ENCODE measurements around the gene TNFRSF1B. TPM values are rescaled to one million over a fixed set of nuclear protein-coding genes. Genes with fewer than 3 reads are reported as not detected.
A peak's percentile ranks its signal among the peaks of the same experiment; 100 is the strongest.

Gene TNFRSF1B
- total RNA-seq, 1 donor from 2014 or later: 3.3 TPM

DNA sequence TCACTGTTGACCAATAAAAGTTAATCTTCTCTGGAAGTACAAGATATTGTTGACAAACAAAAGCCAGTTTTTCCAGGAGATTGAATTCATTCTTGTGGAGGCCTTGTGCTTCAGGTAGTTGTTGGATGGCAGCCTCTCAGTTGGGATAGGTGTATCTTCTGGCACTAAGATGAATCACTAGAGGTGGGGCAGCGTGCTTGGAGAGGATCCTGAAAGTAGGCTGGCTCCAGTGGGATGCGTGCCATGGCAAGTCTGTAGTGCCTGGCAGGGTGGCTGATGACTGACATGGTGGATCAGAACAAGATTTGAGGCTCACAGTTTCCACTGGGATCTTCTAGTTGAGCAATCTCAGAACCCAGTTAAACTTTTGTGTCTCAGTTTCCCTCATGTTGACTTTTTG lies 65.4 kb downstream of the TNFRSF1B start:
- H3K27ac Mint-ChIP-seq: no peak overlapping the region
- peak overlapping the region; percentile 49 for H3K4me3 Mint-ChIP-seq
- DNase-seq (ENCODE audit: extremely low spot score, unreplicated experiment): no peak
- H3K9me3 Mint-ChIP-seq: no peaks in the 10 kb centered on the region
- TF ChIP-seq, protein P1, sequence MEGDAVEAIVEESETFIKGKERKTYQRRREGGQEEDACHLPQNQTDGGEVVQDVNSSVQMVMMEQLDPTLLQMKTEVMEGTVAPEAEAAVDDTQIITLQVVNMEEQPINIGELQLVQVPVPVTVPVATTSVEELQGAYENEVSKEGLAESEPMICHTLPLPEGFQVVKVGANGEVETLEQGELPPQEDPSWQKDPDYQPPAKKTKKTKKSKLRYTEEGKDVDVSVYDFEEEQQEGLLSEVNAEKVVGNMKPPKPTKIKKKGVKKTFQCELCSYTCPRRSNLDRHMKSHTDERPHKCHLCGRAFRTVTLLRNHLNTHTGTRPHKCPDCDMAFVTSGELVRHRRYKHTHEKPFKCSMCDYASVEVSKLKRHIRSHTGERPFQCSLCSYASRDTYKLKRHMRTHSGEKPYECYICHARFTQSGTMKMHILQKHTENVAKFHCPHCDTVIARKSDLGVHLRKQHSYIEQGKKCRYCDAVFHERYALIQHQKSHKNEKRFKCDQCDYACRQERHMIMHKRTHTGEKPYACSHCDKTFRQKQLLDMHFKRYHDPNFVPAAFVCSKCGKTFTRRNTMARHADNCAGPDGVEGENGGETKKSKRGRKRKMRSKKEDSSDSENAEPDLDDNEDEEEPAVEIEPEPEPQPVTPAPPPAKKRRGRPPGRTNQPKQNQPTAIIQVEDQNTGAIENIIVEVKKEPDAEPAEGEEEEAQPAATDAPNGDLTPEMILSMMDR (conservative IDR thresholded peaks at IDR 0.05): no peak
- H3K4me1 Mint-ChIP-seq (ENCODE audit: unreplicated experiment): peaks cover 4% of the 10 kb centered on the region
- peaks cover 6% of the 10 kb centered on the region for H3K27me3 Mint-ChIP-seq
- peaks cover 14% of the 10 kb centered on the region for H3K36me3 Mint-ChIP-seq

DNA sequence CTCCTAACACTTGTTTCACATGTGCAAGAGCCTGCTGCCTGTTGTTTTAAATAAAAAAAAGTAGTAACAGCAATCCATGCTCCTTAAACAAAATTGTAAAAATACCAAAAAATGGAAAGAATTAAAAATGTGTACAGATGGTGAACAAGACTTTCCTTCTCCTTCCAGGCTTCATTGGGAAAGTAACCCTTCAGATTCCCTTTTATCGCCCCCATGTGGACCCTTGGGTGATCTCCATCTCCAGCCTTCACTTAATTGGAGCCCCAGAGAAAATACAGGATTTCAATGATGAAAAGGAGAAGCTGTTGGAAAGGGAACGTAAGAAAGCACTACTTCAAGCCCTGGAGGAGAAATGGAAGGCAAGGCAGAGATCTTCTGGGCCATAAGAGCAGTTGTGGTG lies 77.3 kb downstream of the TNFRSF1B start:
- H3K27ac Mint-ChIP-seq: no peak overlapping the region
- no peaks in the 10 kb centered on the region for H3K27me3 Mint-ChIP-seq
- H3K9me3 Mint-ChIP-seq: no peaks in the 10 kb centered on the region
- no peak for DNase-seq (ENCODE audit: extremely low spot score, unreplicated experiment)
- TF ChIP-seq, protein P1 (conservative IDR thresholded peaks at IDR 0.05): peak; percentile 60
- peaks cover 25% of the 10 kb centered on the region for H3K36me3 Mint-ChIP-seq
- H3K4me3 Mint-ChIP-seq: no peak overlapping the region
- H3K4me1 Mint-ChIP-seq (ENCODE audit: unreplicated experiment): peaks cover 20% of the 10 kb centered on the region

DNA sequence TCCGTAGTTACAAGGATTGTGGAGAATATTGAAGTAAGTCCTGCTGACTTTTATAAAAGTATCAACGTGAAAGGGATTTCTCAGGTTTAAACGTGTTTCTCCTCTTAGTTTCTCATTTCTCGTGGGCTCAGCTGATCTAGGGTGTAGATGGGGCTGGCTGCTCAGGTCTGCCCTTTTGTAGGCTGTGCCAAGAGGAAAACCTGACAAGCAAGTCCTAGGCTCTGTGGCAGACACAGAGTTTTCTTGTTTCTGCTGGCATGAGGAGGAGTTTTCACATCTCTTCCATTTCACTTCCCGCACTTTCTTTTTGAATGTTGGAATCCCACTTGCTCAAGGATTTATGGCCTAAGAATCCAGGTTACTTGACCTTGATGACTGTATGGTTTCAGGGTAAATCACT lies 77.8 kb downstream of the TNFRSF1B start:
- no peak for DNase-seq (ENCODE audit: extremely low spot score, unreplicated experiment)
- Mint-ChIP-seq H3K4me3 (no peak overlapping the region), H3K27me3 (no peaks in the 10 kb centered on the region), H3K27ac (no peak overlapping the region), H3K4me1 (ENCODE audit: unreplicated experiment) (peaks cover 17% of the 10 kb centered on the region), H3K9me3 (no peaks in the 10 kb centered on the region), H3K36me3 (peaks cover 25% of the 10 kb centered on the region)
- TF ChIP-seq, protein P1 (conservative IDR thresholded peaks at IDR 0.05): no peak

DNA sequence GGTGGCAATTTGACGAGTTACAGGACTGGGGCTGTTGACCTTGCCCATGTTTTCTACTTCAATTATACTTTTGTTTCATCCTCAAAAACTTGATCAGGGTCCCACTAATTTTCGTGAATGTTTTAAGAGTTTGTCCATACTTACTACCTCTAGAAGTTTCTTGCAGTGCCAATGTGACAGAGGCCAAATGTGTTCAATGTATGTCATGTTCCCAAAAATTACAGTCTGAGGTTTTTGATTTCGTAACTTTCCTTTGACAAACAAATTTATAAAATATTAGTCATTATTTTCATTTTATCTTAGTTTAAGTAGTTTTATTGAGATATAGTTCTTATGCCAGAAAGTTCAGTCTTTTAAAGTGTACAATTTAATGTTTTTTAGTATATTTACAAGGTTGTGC lies 78.3 kb downstream of the TNFRSF1B start:
- TF ChIP-seq, protein P1 (conservative IDR thresholded peaks at IDR 0.05): no peak
- no peak overlapping the region for H3K27ac Mint-ChIP-seq

DNA sequence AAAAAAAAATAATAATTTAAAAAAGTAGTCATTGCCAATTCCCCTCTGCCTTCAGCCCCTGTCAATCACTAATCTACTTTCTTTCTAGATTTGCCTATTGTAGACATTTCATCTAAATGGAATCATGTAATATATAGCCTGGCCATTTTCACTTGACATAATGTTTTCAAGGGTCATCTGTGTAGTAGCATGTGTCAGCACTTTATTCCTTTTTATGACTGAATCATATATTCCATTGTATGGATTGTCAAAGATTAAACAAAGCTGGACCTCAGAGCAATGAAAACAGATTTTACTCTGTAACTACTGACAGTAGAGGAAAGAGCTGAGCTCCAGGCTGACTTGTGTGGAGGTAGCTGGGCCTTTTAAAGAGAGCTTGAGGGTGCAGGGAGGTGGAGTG lies 78.9 kb downstream of the TNFRSF1B start:
- Mint-ChIP-seq H3K27ac (no peak overlapping the region), H3K36me3 (peaks cover 29% of the 10 kb centered on the region), H3K27me3 (no peaks in the 10 kb centered on the region), H3K4me3 (no peak overlapping the region), H3K9me3 (no peaks in the 10 kb centered on the region), H3K4me1 (ENCODE audit: unreplicated experiment) (peaks cover 12% of the 10 kb centered on the region)
- TF ChIP-seq, protein P1 (conservative IDR thresholded peaks at IDR 0.05): no peak
- no peak for DNase-seq (ENCODE audit: extremely low spot score, unreplicated experiment)

More for the DNA sequence above, 78.3 kb downstream of the TNFRSF1B start:
- H3K36me3 Mint-ChIP-seq: peaks cover 25% of the 10 kb centered on the region
- H3K4me1 Mint-ChIP-seq (ENCODE audit: unreplicated experiment): peaks cover 12% of the 10 kb centered on the region
- no peaks in the 10 kb centered on the region for H3K27me3 Mint-ChIP-seq
- H3K9me3 Mint-ChIP-seq: no peaks in the 10 kb centered on the region
- no peak overlapping the region for H3K4me3 Mint-ChIP-seq
- no peak for DNase-seq (ENCODE audit: extremely low spot score, unreplicated experiment)

DNA sequence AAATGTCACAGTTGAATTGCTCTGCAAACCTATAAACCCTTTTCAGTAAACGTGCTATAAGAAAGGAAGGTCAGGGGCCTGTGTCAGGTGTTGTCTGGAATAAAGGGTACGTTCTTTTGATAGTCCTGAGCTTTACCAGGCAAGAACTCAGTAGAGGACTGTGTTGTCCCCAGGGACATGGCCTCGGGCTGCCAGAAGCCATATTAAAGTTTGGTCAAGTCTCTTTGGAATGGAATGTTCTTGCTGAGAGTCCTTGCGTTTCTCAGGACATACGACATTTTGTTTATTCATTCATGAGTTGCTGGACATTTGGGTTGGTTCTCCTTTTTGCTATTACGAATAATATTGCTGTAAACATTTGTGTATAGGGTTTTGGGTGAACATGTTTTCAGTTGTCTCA lies 79.8 kb downstream of the TNFRSF1B start:
- H3K9me3 Mint-ChIP-seq: no peaks in the 10 kb centered on the region
- DNase-seq (ENCODE audit: extremely low spot score, unreplicated experiment): no peak
- H3K36me3 Mint-ChIP-seq: peaks cover 30% of the 10 kb centered on the region
- H3K27me3 Mint-ChIP-seq: no peaks in the 10 kb centered on the region
- no peak overlapping the region for H3K27ac Mint-ChIP-seq
- H3K4me1 Mint-ChIP-seq (ENCODE audit: unreplicated experiment): peaks cover 12% of the 10 kb centered on the region
- TF ChIP-seq, protein P1 (conservative IDR thresholded peaks at IDR 0.05): no peak
- H3K4me3 Mint-ChIP-seq: no peak overlapping the region

All from type B pancreatic cell (in vitro differentiated cells).